Measurements from ENCODE around the gene NCKAP5. TPM values are rescaled to one million over a fixed set of nuclear protein-coding genes. Genes with fewer than 3 reads are reported as not detected.

The NCKAP5 gene
- not detected for total RNA-seq

GRCh38 chr2:133568172-133568571, at the start of gene NCKAP5:
TSS of gene NCKAP5 (minus strand) at chr2:133568463. CDS start at chr2:133517526, 50,937 bp downstream.
- no peak for DNase-seq (ENCODE audit: low read depth in 2 of 3, low spot score in 2 of 3)

GRCh38 chr2:133609664-133610063, 41.4 kb upstream of the NCKAP5 start:
- no peak for DNase-seq (ENCODE audit: low read depth in 2 of 3, low spot score in 2 of 3)

- no peak for DNase-seq (ENCODE audit: low read depth in 2 of 3, low spot score in 2 of 3)
Observed at GRCh38 chr2:133608291-133608690, 40.0 kb upstream of the NCKAP5 start.

- no peak for DNase-seq (ENCODE audit: low read depth in 2 of 3, low spot score in 2 of 3)
Observed at GRCh38 chr2:133607679-133608078, 39.4 kb upstream of the NCKAP5 start.

GRCh38 chr2:133606616-133607015, 38.4 kb upstream of the NCKAP5 start:
- DNase-seq (ENCODE audit: low read depth in 2 of 3, low spot score in 2 of 3) = no peak

- no peak for DNase-seq (ENCODE audit: low read depth in 2 of 3, low spot score in 2 of 3)
Observed at GRCh38 chr2:133605766-133606137, 37.5 kb upstream of the NCKAP5 start.

GRCh38 chr2:133605011-133605765, 36.9 kb upstream of the NCKAP5 start:
- no peak for DNase-seq (ENCODE audit: low read depth in 2 of 3, low spot score in 2 of 3)

- DNase-seq (ENCODE audit: low read depth in 2 of 3, low spot score in 2 of 3) = no peak
Observed at GRCh38 chr2:133603109-133603508, 34.8 kb upstream of the NCKAP5 start.

GRCh38 chr2:133602538-133602937, 34.3 kb upstream of the NCKAP5 start:
- DNase-seq (ENCODE audit: low read depth in 2 of 3, low spot score in 2 of 3) = no peak

GRCh38 chr2:133600266-133600928, 32.1 kb upstream of the NCKAP5 start:
- no peak for DNase-seq (ENCODE audit: low read depth in 2 of 3, low spot score in 2 of 3)

- no peak for DNase-seq (ENCODE audit: low read depth in 2 of 3, low spot score in 2 of 3)
Observed at GRCh38 chr2:133599811-133600210, 31.5 kb upstream of the NCKAP5 start.

GRCh38 chr2:133599211-133599803, 31.0 kb upstream of the NCKAP5 start:
- DNase-seq (ENCODE audit: low read depth in 2 of 3, low spot score in 2 of 3) = no peak

GRCh38 chr2:133598769-133599168, 30.5 kb upstream of the NCKAP5 start:
- no peak for DNase-seq (ENCODE audit: low read depth in 2 of 3, low spot score in 2 of 3)

- DNase-seq (ENCODE audit: low read depth in 2 of 3, low spot score in 2 of 3) = no peak
Observed at GRCh38 chr2:133596701-133597393, 28.6 kb upstream of the NCKAP5 start.

- DNase-seq (ENCODE audit: low read depth in 2 of 3, low spot score in 2 of 3) = no peak
Observed at GRCh38 chr2:133591164-133591563, 22.9 kb upstream of the NCKAP5 start.

GRCh38 chr2:133589456-133589855, 21.2 kb upstream of the NCKAP5 start:
- DNase-seq (ENCODE audit: low read depth in 2 of 3, low spot score in 2 of 3) = no peak

GRCh38 chr2:133588144-133588543, 19.9 kb upstream of the NCKAP5 start:
- DNase-seq (ENCODE audit: low read depth in 2 of 3, low spot score in 2 of 3) = no peak

GRCh38 chr2:133586978-133587377, 18.7 kb upstream of the NCKAP5 start:
- DNase-seq (ENCODE audit: low read depth in 2 of 3, low spot score in 2 of 3) = no peak

- DNase-seq (ENCODE audit: low read depth in 2 of 3, low spot score in 2 of 3) = no peak
Observed at GRCh38 chr2:133581010-133581760, 12.9 kb upstream of the NCKAP5 start.

- DNase-seq (ENCODE audit: low read depth in 2 of 3, low spot score in 2 of 3) = no peak
Observed at GRCh38 chr2:133579274-133579673, 11.0 kb upstream of the NCKAP5 start.

GRCh38 chr2:133576714-133577113, 8.5 kb upstream of the NCKAP5 start:
- no peak for DNase-seq (ENCODE audit: low read depth in 2 of 3, low spot score in 2 of 3)
